ENCODE data around the gene CFTR.

Gene CFTR

GRCh38 chr7:117715784-117716445 lies 236.1 kb downstream of the CFTR start:
- H3K4me1 Mint-ChIP-seq (ENCODE audit: low read depth) = peaks cover 28% of the 10 kb centered on the region
- H3K4me3 Mint-ChIP-seq = no peak overlapping the region
- H3K36me3 Mint-ChIP-seq (ENCODE audit: low read depth) = peaks cover 97% of the 10 kb centered on the region
- no peaks in the 10 kb centered on the region for H3K9me3 Mint-ChIP-seq
- H3K27ac Mint-ChIP-seq = no peak overlapping the region
- intact Hi-C loops (cut with micrococcal nuclease) = loop anchor here (1.0 kb wide), 1 partner anchor 39 kb away; no protein-coding TSS in a partner anchor
- peaks cover 6% of the 10 kb centered on the region for H3K27me3 Mint-ChIP-seq

GRCh38 chr7:117716707-117717299 lies 237.0 kb downstream of the CFTR start:
- Mint-ChIP-seq H3K9me3 (no peaks in the 10 kb centered on the region), H3K27me3 (peaks cover 6% of the 10 kb centered on the region), H3K27ac (no peak overlapping the region), H3K36me3 (ENCODE audit: low read depth) (peaks cover 97% of the 10 kb centered on the region), H3K4me1 (ENCODE audit: low read depth) (peaks cover 23% of the 10 kb centered on the region), H3K4me3 (no peak overlapping the region)
- intact Hi-C loops (cut with micrococcal nuclease) = no loop called here

- peaks cover 91% of the 10 kb centered on the region for H3K36me3 Mint-ChIP-seq (ENCODE audit: low read depth)
- intact Hi-C loops (cut with micrococcal nuclease) = no loop called here
- no peak overlapping the region for H3K27ac Mint-ChIP-seq
- no peak overlapping the region for H3K4me3 Mint-ChIP-seq
- H3K27me3 Mint-ChIP-seq = peaks cover 6% of the 10 kb centered on the region
- no peaks in the 10 kb centered on the region for H3K9me3 Mint-ChIP-seq
- peaks cover 20% of the 10 kb centered on the region for H3K4me1 Mint-ChIP-seq (ENCODE audit: low read depth)
These were observed 237.5 kb downstream of the CFTR start for GRCh38 chr7:117717357-117717756.
